Left lung (tissue), 10 donors: Measurements from ENCODE around the gene CD28. TPM values are rescaled to one million over a fixed set of nuclear protein-coding genes. Genes with fewer than 3 reads are reported as not detected.

Experiments
- ATAC-seq: fragments of 200-7000 bp; cut with Tn5 transposase; one replicate; pipeline ENCODE4 v1.9.1; 2020; ENCODE audit warnings: moderate library complexity
- DNase-seq, 4 donors: peaks; one replicate each; pipeline ENCODE4 v3.0.0-alpha.2; 2013 to 2020
- H3K27ac ChIP-seq, 2 donors: fragments of 200-600 bp; sonication (generic) in 1 of 2; one replicate each; pipeline versions ENCODE4 v1.5.0 to v1.8.0; 2020 to 2021
- H3K27me3 ChIP-seq, 2 donors: fragments of 200-600 bp; sonication (generic) in 1 of 2; one replicate each; pipeline versions ENCODE4 v1.5.0 to v1.8.0; 2020 to 2021
- H3K36me3 ChIP-seq, 2 donors: fragments of 200-600 bp; sonication (generic) in 1 of 2; one replicate each; pipeline versions ENCODE4 v1.5.0 to v1.8.0; 2020 to 2021
- H3K4me1 ChIP-seq, 2 donors: fragments of 200-600 bp; one replicate each; pipeline ENCODE4 v1.8.0; 2021
- H3K4me3 ChIP-seq, 2 donors: fragments of 200-600 bp; sonication (generic) in 1 of 2; one replicate each; pipeline versions ENCODE4 v1.5.0 to v1.8.0; 2020 to 2021; ENCODE audit warnings: mild to moderate bottlenecking in 1 of 2
- H3K9me3 ChIP-seq, 2 donors: fragments of 200-600 bp; sonication (generic) in 1 of 2; one replicate each; pipeline versions ENCODE4 v1.5.0 to v1.8.0; 2020 to 2021
- CTCF ChIP-seq, 2 donors: fragments of 200-600 bp; sonication (generic) in 1 of 2; IDR thresholded peaks; one replicate each; pipeline versions ENCODE4 v1.5.0 to v1.8.0; 2021; ENCODE audit warnings: antibody characterized with exemption in 2 of 2
- intact Hi-C, 2 donors: fragments of 100-400 bp; cut with DNase I; formaldehyde crosslinking; loops; one replicate each; pipeline versions ENCODE4 v1.11.2 to v1.14.2; 2022
- polyA plus RNA-seq, 6 donors: library from polyadenylated mRNA; unstranded; fragments of 120-200 nt; gene quantifications; one replicate each; pipeline ENCODE4 v1.2.1, GENCODE V29; 2013; ENCODE audit not compliant: insufficient read length in 6 of 6
- total RNA-seq, 2 donors: library from RNA; stranded (reverse); fragmentation: NEBNext Ultra II Directional; extraction: Animal tissue kit (Norgen Biotek cat#: 25700); gene quantifications; one replicate each; pipeline ENCODE4 v1.2.1, GENCODE V29; 2021
- donor health status: DM: no; HTN: yes; CAD: no.
- donor health status: DM: no; HTN: no; CAD: no.

CD28 gene
- total and polyA plus RNA-seq, 8 donors, result 1.3 to 4.6 (median 2.4) TPM

- Histone ChIP-seq H3K4me3 (no peak overlapping the region), H3K27ac (no peak overlapping the region)
- intact Hi-C loops, result no loop called here
Measured at GRCh38 chr2:203662487-203662886, 44.0 kb upstream of the CD28 start.

GRCh38 chr2:203662951-203663350 lies 43.5 kb upstream of the CD28 start:
- Histone ChIP-seq H3K27ac (no peak overlapping the region), H3K9me3 (no peaks in the 10 kb centered on the region), H3K4me1 (peaks cover 0 to 19% of the 10 kb centered on the region in 2 donors), H3K4me3 (no peak overlapping the region), H3K36me3 (no peaks in the 10 kb centered on the region), H3K27me3 (no peaks in the 10 kb centered on the region)
- intact Hi-C loops, result no loop called here
- no peak for TF ChIP-seq CTCF (IDR thresholded peaks at IDR 0.05)
- DNase-seq, result no peak
- ATAC-seq, result no peak

More at GRCh38 chr2:203662487-203662886, 44.0 kb upstream of the CD28 start:
- no peaks in the 10 kb centered on the region for H3K9me3 ChIP-seq
- H3K4me1 ChIP-seq, result peaks cover 0 to 23% of the 10 kb centered on the region in 2 donors
- no peaks in the 10 kb centered on the region for H3K36me3 ChIP-seq
- no peak for ATAC-seq
- H3K27me3 ChIP-seq, result no peaks in the 10 kb centered on the region
- DNase-seq, result no peak
- TF ChIP-seq CTCF (IDR thresholded peaks at IDR 0.05), result no peak

DNA sequence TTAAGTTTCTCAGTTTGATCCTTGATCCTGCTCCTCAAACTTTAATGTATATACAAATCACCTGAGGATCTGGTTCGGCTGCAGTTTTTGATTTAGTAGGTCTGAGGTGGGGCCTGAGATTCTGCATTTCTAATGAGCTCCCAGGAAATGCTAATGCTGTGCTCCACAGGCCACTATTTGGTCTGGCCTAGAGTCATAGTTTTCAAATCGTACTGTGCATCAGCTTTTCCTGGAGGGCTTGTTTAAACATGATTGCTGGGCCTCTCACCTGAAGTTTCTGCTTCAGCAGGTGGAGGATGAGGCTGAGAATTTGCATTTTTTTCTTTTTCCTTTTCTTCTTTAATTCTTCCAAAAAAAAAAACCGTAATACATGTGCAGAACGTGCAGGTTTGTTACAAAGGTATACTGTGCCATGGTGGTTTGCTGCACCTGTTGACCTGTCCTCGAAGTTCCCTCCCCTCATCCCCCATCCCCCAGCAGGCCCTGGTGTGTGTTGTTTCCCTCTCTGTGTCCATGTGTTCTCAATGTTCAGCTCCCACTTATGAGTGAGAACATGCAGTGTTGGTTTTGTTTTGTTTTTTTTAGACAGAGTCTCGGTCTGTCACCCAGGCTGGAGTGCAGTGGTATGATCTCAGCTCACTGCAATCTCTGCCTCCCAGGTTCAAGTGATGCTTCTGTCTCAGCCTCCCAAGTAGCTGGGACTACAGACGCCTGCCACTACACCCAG lies 42.2 kb upstream of the CD28 start:
- Histone ChIP-seq H3K4me3 (no peak overlapping the region), H3K27ac (no peak overlapping the region), H3K36me3 (no peaks in the 10 kb centered on the region), H3K9me3 (no peaks in the 10 kb centered on the region), H3K27me3 (no peaks in the 10 kb centered on the region), H3K4me1 (peaks cover 0 to 6% of the 10 kb centered on the region in 2 donors)
- intact Hi-C loops, result no loop called here
- DNase-seq (no peak), ATAC-seq (peak; percentile 63)
- no peak for TF ChIP-seq CTCF (IDR thresholded peaks at IDR 0.05)

DNA sequence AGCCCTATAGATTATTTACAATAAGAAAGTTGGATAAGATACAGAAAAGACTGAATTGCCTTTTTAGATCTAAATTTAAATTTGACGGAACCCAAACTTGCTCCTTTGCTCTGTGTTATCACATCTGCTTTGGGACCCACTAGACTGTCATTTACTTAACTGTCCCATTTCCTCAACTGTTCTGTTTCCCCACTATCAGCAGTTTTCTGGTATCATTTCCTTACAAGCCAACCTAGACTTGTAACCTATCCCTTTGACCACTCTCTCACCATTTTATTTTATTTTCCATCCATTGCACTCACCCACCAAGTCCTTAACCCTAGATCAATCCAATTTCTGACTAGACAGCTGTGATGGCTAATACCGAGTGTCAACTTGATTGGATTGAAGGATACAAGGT lies 38.6 kb upstream of the CD28 start:
- Histone ChIP-seq H3K27ac (no peak overlapping the region), H3K4me1 (no peaks in the 10 kb centered on the region), H3K27me3 (no peaks in the 10 kb centered on the region), H3K36me3 (no peaks in the 10 kb centered on the region), H3K4me3 (no peak overlapping the region), H3K9me3 (no peaks in the 10 kb centered on the region)
- no peak for TF ChIP-seq CTCF (IDR thresholded peaks at IDR 0.05)
- ATAC-seq, result no peak
- intact Hi-C loops, result no loop called here
- DNase-seq, result no peak

GRCh38 chr2:203669820-203670219 lies 36.6 kb upstream of the CD28 start:
- H3K36me3 ChIP-seq, result no peaks in the 10 kb centered on the region
- H3K9me3 ChIP-seq, result no peaks in the 10 kb centered on the region
- no peak overlapping the region for H3K4me3 ChIP-seq
- ATAC-seq (peak; percentile 73), DNase-seq (no peak)
- intact Hi-C loops, result no loop called here
- no peaks in the 10 kb centered on the region for H3K4me1 ChIP-seq
- H3K27me3 ChIP-seq, result no peaks in the 10 kb centered on the region
- H3K27ac ChIP-seq, result no peak overlapping the region
- TF ChIP-seq CTCF (IDR thresholded peaks at IDR 0.05), result no peak
